GM12892 (cell line): ENCODE measurements around the gene MMS19.

ENCODE experiments used
- POLR2A ChIP-seq: IDR thresholded peaks from 2 replicates; pipeline ENCODE4 v1.6.1; 2011; ENCODE audit warnings: low read depth, low read length, control low read depth
- POLR2AphosphoS5 ChIP-seq: IDR thresholded peaks from 2 replicates; pipeline ENCODE4 v1.6.1; 2011; ENCODE audit warnings: low read depth, low read length, control low read depth

DNA sequence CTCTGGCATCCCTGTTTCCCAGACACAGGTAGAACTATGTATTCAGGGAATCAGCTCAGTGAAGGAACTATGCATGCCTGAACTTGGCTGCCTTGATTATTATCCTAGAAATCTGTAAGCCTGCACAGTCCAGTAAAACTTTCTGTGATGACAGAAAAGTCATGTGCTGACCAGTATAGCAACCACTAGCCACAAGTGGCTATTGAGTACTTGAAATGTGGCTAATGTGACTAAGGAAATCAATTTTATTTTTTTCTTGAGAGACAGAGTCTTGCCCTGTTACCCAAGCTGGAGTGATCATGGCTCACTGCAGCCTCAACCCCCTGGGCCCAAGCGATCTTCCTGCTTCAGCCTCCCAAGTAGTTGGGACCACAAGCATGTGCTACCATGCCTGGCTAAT is 55.9 kb downstream of the MMS19 start:
- no peak for TF ChIP-seq POLR2A
- TF ChIP-seq POLR2AphosphoS5: no peak
